Measurements from ENCODE around the gene CELA3A.

The CELA3A gene

GRCh38 chr1:22030057-22030456 is 28.6 kb downstream of the CELA3A start:
- POLR2A ChIA-PET, result interaction anchor here (0.7 to 4.6 kb wide), 2 partner anchors 23 to 26 kb away, joined by 6 to 22 read pairs; partner anchors contain the start of gene CDC42
- Histone ChIP-seq H3K4me3 (ENCODE audit: low read depth, low read length) (no peak overlapping the region), H3K36me3 (ENCODE audit: control insufficient read depth in 2 of 2, insufficient read depth in 1 of 2, low read length in 2 of 2) (peaks cover 0 to 15% of the 10 kb centered on the region in 2 experiments; a peak in 1 of 3 replicates), H3K27ac (ENCODE audit: extremely low read depth, low read depth, low read length) (no peak overlapping the region), H3K4me1 (ENCODE audit: control insufficient read depth, insufficient read depth, low read length) (no peaks in the 10 kb centered on the region), H3K9me3 (ENCODE audit: control insufficient read depth, insufficient read depth, low read depth, low read length) (no peaks in the 10 kb centered on the region)
- no peak for TF ChIP-seq ZNF768 (tag by site-specific recombination; IDR thresholded peaks at IDR 0.05)
- TF ChIP-seq ZNF555 (tag by site-specific recombination; conservative IDR thresholded peaks at IDR 0.05), result no peak
- no peak for TF ChIP-seq ZNF10 (tag by site-specific recombination; IDR thresholded peaks at IDR 0.05)
- no peak for TF ChIP-seq ZNF549 (tag by site-specific recombination; IDR thresholded peaks at IDR 0.05)
- no peak for TF ChIP-seq EGR2 (tag by site-specific recombination; IDR thresholded peaks at IDR 0.05; ENCODE audit: low read depth)
- no peak for TF ChIP-seq ZNF473 (tag by site-specific recombination; IDR thresholded peaks at IDR 0.05)
- TF ChIP-seq SP3 (tag by site-specific recombination; IDR thresholded peaks at IDR 0.05), result no peak
- TF ChIP-seq ZBTB21 (tag by site-specific recombination; IDR thresholded peaks at IDR 0.05), result no peak
- TF ChIP-seq TRIM28 (IDR thresholded peaks at IDR 0.05; ENCODE audit: borderline replicate concordance, low read length), result no peak
- no peak for TF ChIP-seq ZNF629 (tag by site-specific recombination; IDR thresholded peaks at IDR 0.05)
- TF ChIP-seq ZNF596 (tag by site-specific recombination; IDR thresholded peaks at IDR 0.05), result no peak
- no peak for TF ChIP-seq ZNF501 (tag by site-specific recombination; IDR thresholded peaks at IDR 0.05)
- no peak for TF ChIP-seq KLF17 (tag by site-specific recombination; IDR thresholded peaks at IDR 0.05)
- TF ChIP-seq ZNF169 (tag by site-specific recombination; IDR thresholded peaks at IDR 0.05), result no peak
- no peak for TF ChIP-seq REST (tag by site-specific recombination; IDR thresholded peaks at IDR 0.05)
- CTCF ChIA-PET, result interaction anchor here (0.6 kb wide), 1 partner anchor 62 kb away, joined by 5 read pairs; no protein-coding TSS in a partner anchor

- CTCF ChIA-PET, result interaction anchor here (0.6 kb wide), 1 partner anchor 27 kb away, joined by 3 read pairs; no protein-coding TSS in a partner anchor
- Histone ChIP-seq H3K36me3 (ENCODE audit: control insufficient read depth in 2 of 2, insufficient read depth in 1 of 2, low read length in 2 of 2) (peaks cover 0 to 15% of the 10 kb centered on the region in 2 experiments; a peak in 1 of 3 replicates), H3K9me3 (ENCODE audit: control insufficient read depth, insufficient read depth, low read depth, low read length) (no peaks in the 10 kb centered on the region), H3K4me1 (ENCODE audit: control insufficient read depth, insufficient read depth, low read length) (no peaks in the 10 kb centered on the region), H3K4me3 (ENCODE audit: low read depth, low read length) (no peak overlapping the region), H3K27ac (ENCODE audit: extremely low read depth, low read depth, low read length) (no peak overlapping the region)
- POLR2A ChIA-PET, result interaction anchor here (0.7 to 4.6 kb wide), 3 partner anchors 9 to 25 kb away, joined by 5 to 22 read pairs (median 6); partner anchors contain the start of gene CDC42
- TF ChIP-seq PRDM10 (tag by site-specific recombination; IDR thresholded peaks at IDR 0.05) (no peak), ZBTB17 (tag by site-specific recombination; IDR thresholded peaks at IDR 0.05) (peak; percentile 77), ZNF391 (tag by site-specific recombination; IDR thresholded peaks at IDR 0.05; ENCODE audit: borderline replicate concordance, low read depth) (no peak)
These were observed 29.0 kb downstream of the CELA3A start for GRCh38 chr1:22030473-22030872.

Measured in HEK293 (cell line).